H1 (cell line): ENCODE measurements around the gene CAV1. TPM values are rescaled to one million over a fixed set of nuclear protein-coding genes. Genes with fewer than 3 reads are reported as not detected.

Source experiments
- CREB1 ChIP-seq: IDR thresholded peaks from 2 replicates; pipeline ENCODE4 v1.6.1; 2012; ENCODE audit warnings: inconsistent platforms
- GTF2F1 ChIP-seq: IDR thresholded peaks from 2 replicates; pipeline ENCODE4 v1.6.1; 2012; ENCODE audit warnings: low read depth, low read length, improper control_type of control experiment, borderline replicate concordance
- KDM4A ChIP-seq: IDR thresholded peaks from one replicate; pipeline ENCODE4 v1.7.1; 2012; ENCODE audit warnings: low read depth, mild to moderate bottlenecking, moderate library complexity, low read length, inconsistent platforms; ENCODE audit not compliant: severe bottlenecking
- SIN3A ChIP-seq, 2 experiments: IDR thresholded peaks in 1 of 2; conservative IDR thresholded peaks in 1 of 2; 2 replicates each; pipeline ENCODE4 v1.6.1; 2011 to 2012; ENCODE audit warnings: low read length in 2 of 2, improper control_type of control experiment in 1 of 2, low read depth in 1 of 2, mild to moderate bottlenecking in 1 of 2
- SP2 ChIP-seq: IDR thresholded peaks from 2 replicates; pipeline ENCODE4 v1.6.1; 2012; ENCODE audit warnings: mild to moderate bottlenecking, low read length, inconsistent platforms
- TEAD4 ChIP-seq: IDR thresholded peaks from 2 replicates; pipeline ENCODE4 v1.6.1; 2012; ENCODE audit warnings: low read depth, low read length, inconsistent platforms, mixed read lengths
- YY1 ChIP-seq: IDR thresholded peaks from 2 replicates; pipeline ENCODE4 v1.6.1; 2011; ENCODE audit warnings: low read depth, mild to moderate bottlenecking, low read length
- polyA plus RNA-seq, 7 experiments: library from polyadenylated mRNA; depleted of rRNA in 3 of 7; stranded (reverse) in 5 of 7; unstranded in 2 of 7; fragments of >200 nt in 5 of 7; fragments of 200-250 nt in 2 of 7; gene quantifications; 1 replicate in 5 of 7; 2 replicates in 1 of 7; 4 replicates in 1 of 7; pipeline versions ENCODE4 v1.2.1 to v1.2.3, GENCODE V29; 2011 to 2013; ENCODE audit warnings: missing spikeins in 2 of 7, mixed read lengths in 2 of 7
- total RNA-seq: library from RNA; stranded (reverse); fragmentation: NEBNext Ultra II Directional; extraction: Animal tissue kit (Norgen Biotek cat#: 25700); gene quantifications from 2 replicates; pipeline ENCODE4 v1.2.1, GENCODE V29; 2021
- TF ChIP-seq, protein P1 (sequence below): fragments of 300-600 bp; sonication (generic); IDR thresholded peaks from 2 replicates; pipeline ENCODE4 v1.7.1; 2012; ENCODE audit warnings: low read length, moderate library complexity, mild to moderate bottlenecking, inconsistent platforms; ENCODE audit not compliant: insufficient replicate concordance

The CAV1 gene
- total and polyA plus RNA-seq, 2 of the 8 experiments (the other 6 are each of a cell fraction or from before 2014, with no cell fraction given), result 16.3 to 21.8 TPM

DNA sequence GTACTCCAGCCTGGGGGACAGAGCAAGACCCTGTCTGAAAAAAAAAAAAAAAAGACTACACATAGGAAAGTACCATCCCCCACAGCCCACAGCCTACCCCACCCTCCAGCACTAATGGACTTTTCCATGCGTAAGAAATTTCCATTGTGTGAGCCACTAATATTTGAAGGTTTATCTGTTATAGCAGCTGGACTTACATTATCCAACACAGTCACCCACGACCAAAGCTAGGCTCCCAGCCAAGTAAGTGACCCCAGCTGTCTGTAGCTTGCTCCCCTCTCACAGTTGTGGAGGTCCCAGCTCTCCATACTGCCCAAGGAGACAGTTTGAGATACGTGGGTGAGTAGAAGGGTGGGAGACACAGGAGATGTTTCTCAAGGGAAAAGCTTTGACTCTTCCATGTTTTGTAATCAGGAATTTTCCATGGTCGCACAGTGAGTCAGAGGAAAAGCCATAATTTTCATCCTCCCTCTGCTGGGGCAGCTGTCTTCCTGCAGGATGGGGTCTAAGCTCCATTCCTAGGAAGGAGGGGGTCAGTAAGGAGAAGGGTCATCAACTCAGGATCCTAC lies 57.4 kb downstream of the CAV1 start (continued):
- TF ChIP-seq, protein P1, sequence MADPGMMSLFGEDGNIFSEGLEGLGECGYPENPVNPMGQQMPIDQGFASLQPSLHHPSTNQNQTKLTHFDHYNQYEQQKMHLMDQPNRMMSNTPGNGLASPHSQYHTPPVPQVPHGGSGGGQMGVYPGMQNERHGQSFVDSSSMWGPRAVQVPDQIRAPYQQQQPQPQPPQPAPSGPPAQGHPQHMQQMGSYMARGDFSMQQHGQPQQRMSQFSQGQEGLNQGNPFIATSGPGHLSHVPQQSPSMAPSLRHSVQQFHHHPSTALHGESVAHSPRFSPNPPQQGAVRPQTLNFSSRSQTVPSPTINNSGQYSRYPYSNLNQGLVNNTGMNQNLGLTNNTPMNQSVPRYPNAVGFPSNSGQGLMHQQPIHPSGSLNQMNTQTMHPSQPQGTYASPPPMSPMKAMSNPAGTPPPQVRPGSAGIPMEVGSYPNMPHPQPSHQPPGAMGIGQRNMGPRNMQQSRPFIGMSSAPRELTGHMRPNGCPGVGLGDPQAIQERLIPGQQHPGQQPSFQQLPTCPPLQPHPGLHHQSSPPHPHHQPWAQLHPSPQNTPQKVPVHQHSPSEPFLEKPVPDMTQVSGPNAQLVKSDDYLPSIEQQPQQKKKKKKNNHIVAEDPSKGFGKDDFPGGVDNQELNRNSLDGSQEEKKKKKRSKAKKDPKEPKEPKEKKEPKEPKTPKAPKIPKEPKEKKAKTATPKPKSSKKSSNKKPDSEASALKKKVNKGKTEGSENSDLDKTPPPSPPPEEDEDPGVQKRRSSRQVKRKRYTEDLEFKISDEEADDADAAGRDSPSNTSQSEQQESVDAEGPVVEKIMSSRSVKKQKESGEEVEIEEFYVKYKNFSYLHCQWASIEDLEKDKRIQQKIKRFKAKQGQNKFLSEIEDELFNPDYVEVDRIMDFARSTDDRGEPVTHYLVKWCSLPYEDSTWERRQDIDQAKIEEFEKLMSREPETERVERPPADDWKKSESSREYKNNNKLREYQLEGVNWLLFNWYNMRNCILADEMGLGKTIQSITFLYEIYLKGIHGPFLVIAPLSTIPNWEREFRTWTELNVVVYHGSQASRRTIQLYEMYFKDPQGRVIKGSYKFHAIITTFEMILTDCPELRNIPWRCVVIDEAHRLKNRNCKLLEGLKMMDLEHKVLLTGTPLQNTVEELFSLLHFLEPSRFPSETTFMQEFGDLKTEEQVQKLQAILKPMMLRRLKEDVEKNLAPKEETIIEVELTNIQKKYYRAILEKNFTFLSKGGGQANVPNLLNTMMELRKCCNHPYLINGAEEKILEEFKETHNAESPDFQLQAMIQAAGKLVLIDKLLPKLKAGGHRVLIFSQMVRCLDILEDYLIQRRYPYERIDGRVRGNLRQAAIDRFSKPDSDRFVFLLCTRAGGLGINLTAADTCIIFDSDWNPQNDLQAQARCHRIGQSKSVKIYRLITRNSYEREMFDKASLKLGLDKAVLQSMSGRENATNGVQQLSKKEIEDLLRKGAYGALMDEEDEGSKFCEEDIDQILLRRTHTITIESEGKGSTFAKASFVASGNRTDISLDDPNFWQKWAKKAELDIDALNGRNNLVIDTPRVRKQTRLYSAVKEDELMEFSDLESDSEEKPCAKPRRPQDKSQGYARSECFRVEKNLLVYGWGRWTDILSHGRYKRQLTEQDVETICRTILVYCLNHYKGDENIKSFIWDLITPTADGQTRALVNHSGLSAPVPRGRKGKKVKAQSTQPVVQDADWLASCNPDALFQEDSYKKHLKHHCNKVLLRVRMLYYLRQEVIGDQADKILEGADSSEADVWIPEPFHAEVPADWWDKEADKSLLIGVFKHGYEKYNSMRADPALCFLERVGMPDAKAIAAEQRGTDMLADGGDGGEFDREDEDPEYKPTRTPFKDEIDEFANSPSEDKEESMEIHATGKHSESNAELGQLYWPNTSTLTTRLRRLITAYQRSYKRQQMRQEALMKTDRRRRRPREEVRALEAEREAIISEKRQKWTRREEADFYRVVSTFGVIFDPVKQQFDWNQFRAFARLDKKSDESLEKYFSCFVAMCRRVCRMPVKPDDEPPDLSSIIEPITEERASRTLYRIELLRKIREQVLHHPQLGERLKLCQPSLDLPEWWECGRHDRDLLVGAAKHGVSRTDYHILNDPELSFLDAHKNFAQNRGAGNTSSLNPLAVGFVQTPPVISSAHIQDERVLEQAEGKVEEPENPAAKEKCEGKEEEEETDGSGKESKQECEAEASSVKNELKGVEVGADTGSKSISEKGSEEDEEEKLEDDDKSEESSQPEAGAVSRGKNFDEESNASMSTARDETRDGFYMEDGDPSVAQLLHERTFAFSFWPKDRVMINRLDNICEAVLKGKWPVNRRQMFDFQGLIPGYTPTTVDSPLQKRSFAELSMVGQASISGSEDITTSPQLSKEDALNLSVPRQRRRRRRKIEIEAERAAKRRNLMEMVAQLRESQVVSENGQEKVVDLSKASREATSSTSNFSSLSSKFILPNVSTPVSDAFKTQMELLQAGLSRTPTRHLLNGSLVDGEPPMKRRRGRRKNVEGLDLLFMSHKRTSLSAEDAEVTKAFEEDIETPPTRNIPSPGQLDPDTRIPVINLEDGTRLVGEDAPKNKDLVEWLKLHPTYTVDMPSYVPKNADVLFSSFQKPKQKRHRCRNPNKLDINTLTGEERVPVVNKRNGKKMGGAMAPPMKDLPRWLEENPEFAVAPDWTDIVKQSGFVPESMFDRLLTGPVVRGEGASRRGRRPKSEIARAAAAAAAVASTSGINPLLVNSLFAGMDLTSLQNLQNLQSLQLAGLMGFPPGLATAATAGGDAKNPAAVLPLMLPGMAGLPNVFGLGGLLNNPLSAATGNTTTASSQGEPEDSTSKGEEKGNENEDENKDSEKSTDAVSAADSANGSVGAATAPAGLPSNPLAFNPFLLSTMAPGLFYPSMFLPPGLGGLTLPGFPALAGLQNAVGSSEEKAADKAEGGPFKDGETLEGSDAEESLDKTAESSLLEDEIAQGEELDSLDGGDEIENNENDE, result no peak
- no peak for TF ChIP-seq KDM4A
- no peak for TF ChIP-seq CREB1
- no peak for TF ChIP-seq GTF2F1
- TF ChIP-seq SIN3A (conservative IDR thresholded peaks at IDR 0.05 in 1 of 2, IDR thresholded peaks at IDR 0.05 in 1 of 2; ENCODE audit: low read depth in 1 of 2, low read length in 2 of 2), result no peak
- no peak for TF ChIP-seq SP2
- no peak for TF ChIP-seq TEAD4
- TF ChIP-seq YY1, result no peak
- TF ChIP-seq, all 59 proteins: peak for 0
